Lower lobe of right lung (tissue), 2 donors: ENCODE results near the gene EVI5. TPM values are rescaled to one million over a fixed set of nuclear protein-coding genes. Genes with fewer than 3 reads are reported as not detected.

Experiments
- ATAC-seq, 2 donors: fragments of 200-7000 bp; cut with Tn5 transposase; one replicate each; pipeline ENCODE4 v1.9.1; 2020 to 2022; ENCODE audit warnings: mild to moderate bottlenecking in 2 of 2, moderate library complexity in 2 of 2
- DNase-seq: peaks from one replicate; pipeline ENCODE4 v3.0.0-alpha.2; 2020
- H3K27ac ChIP-seq: fragments of 200-600 bp; one replicate; pipeline ENCODE4 v1.8.0; 2022
- H3K27me3 ChIP-seq: fragments of 200-600 bp; one replicate; pipeline ENCODE4 v1.8.0; 2022; ENCODE audit warnings: low read depth
- H3K36me3 ChIP-seq: fragments of 200-600 bp; one replicate; pipeline ENCODE4 v1.8.0; 2022; ENCODE audit warnings: mild to moderate bottlenecking
- H3K4me1 ChIP-seq: fragments of 200-600 bp; one replicate; pipeline ENCODE4 v1.8.0; 2022
- H3K4me3 ChIP-seq: fragments of 200-600 bp; one replicate; pipeline ENCODE4 v1.8.0; 2022; ENCODE audit warnings: mild to moderate bottlenecking
- H3K9me3 ChIP-seq: fragments of 200-600 bp; one replicate; pipeline ENCODE4 v1.8.0; 2022
- intact Hi-C: fragments of 100-400 bp; cut with DNase I; formaldehyde crosslinking; loops from one replicate; pipeline ENCODE4 v1.11.0; 2022
- total RNA-seq: library from RNA; stranded (reverse); fragmentation: NEBNext Ultra II Directional; extraction: Animal tissue kit (Norgen Biotek cat#: 25700); gene quantifications from one replicate; pipeline ENCODE4 v1.2.1, GENCODE V29; 2021
- TF ChIP-seq, protein P1 (sequence below): fragments of 200-600 bp; IDR thresholded peaks from one replicate; pipeline ENCODE4 v1.8.0; 2022; ENCODE audit warnings: antibody characterized with exemption, mild to moderate bottlenecking
- donor health status: DM: no; HTN: yes; CAD: no; lungs with severe emphysema.

Gene EVI5
- total RNA-seq, 1 donor from 2014 or later = 48.5 TPM

DNA sequence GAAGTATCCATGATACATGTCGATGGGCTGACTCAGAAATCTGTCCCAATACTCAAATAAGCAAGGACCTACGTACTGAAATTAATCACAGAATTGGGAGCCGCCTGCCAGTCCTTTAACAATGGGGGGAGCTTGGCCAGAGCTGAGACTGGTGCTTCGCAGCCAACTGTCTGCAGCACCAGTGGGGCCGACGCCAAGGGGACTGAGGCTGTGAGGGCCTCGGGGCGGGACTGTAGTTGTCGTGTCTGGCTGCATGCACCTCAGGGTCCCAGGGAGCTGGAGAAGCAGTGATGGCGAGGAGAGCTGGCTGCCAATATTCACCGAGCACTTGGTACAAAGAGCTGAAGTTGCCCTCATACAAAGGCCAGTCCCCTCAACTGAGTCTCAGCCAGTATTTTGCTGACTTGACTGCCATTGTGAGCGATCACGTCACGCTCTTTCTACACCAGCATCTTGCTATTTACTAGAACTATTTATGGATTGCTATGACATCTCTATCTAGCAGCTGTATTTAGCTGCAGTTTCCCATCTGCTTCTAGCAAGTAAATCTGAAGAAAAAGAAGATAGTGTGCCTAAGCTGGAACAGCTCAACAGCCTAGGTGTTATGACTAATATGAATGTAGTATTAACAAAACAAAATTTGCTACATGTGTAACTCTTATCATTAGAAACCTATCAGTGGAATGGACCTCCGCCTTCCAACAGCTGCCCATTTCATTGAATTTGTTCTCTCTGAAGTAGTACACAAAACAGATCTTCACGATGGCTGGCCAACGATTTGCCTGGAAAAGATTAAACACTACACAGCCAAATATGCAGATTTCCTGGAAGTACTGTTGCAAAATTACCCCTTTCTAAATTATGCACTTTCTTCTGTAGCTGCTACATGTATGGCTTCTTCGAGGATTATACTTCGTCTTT lies 29.1 kb downstream of the EVI5 start:
- no peaks in the 10 kb centered on the region for H3K9me3 ChIP-seq
- intact Hi-C loops = no loop called here
- H3K36me3 ChIP-seq = no peaks in the 10 kb centered on the region
- DNase-seq = no peak
- H3K27me3 ChIP-seq = no peaks in the 10 kb centered on the region
- peak overlapping the region; percentile 64 for H3K27ac ChIP-seq
- no peak overlapping the region for H3K4me3 ChIP-seq
- TF ChIP-seq, protein P1, sequence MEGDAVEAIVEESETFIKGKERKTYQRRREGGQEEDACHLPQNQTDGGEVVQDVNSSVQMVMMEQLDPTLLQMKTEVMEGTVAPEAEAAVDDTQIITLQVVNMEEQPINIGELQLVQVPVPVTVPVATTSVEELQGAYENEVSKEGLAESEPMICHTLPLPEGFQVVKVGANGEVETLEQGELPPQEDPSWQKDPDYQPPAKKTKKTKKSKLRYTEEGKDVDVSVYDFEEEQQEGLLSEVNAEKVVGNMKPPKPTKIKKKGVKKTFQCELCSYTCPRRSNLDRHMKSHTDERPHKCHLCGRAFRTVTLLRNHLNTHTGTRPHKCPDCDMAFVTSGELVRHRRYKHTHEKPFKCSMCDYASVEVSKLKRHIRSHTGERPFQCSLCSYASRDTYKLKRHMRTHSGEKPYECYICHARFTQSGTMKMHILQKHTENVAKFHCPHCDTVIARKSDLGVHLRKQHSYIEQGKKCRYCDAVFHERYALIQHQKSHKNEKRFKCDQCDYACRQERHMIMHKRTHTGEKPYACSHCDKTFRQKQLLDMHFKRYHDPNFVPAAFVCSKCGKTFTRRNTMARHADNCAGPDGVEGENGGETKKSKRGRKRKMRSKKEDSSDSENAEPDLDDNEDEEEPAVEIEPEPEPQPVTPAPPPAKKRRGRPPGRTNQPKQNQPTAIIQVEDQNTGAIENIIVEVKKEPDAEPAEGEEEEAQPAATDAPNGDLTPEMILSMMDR = no peak
- ATAC-seq = peak; percentile 48 to 49
- H3K4me1 ChIP-seq = no peaks in the 10 kb centered on the region

DNA sequence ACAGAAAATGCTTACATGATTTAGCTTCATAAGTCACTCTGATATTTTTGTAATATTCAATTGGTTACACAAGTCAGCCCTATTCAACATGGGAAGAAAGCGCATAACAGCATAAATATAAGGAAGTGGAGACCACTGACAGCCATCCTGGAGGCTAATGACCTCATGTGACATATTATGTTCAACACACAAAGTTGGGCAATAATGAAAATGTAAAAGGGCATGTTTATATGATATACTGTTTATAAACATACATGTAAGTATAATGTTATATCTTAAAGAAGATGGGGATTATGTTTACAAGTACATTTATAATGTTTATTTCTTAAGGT lies 30.2 kb downstream of the EVI5 start:
- no peak overlapping the region for H3K27ac ChIP-seq

DNA sequence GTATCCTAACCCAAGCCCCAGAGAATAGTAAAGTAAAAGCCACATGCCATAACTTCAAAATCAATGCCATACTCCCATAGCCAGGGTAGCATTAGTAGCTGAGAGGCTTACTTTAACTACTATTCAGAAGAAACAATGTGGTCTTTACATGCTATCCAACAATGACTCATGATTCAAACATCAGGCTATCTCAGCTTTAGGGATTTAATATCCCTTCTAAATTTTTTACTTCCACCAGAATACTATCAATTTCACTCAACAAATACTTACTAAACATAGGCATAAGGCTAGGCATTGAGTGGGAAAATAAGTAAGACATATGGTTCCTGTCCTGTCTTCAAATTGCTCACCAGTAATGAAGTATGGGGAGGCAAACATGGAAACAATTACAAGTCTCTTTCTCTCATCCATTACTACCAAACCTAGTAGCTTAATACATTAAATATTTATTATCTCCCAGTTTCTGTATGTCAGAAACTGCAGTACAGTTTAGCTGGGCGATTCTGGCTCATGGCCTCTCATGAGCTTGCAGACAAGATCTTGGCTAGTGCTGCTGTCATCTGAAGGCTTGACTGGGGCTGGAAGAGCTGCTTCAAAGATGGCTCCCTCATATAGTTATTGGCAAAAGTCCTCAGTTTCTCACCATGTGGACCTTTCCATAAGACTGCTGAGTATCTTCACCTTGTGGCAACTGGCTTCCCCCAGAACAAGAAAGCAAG lies 30.7 kb downstream of the EVI5 start:
- no peak for ATAC-seq
- no peaks in the 10 kb centered on the region for H3K4me1 ChIP-seq
- intact Hi-C loops = no loop called here
- H3K4me3 ChIP-seq = no peak overlapping the region
- no peaks in the 10 kb centered on the region for H3K27me3 ChIP-seq
- DNase-seq = no peak
- no peaks in the 10 kb centered on the region for H3K36me3 ChIP-seq
- TF ChIP-seq, protein P1 = no peak
- H3K9me3 ChIP-seq = no peaks in the 10 kb centered on the region
- no peak overlapping the region for H3K27ac ChIP-seq

More for the DNA sequence above, 30.2 kb downstream of the EVI5 start:
- Histone ChIP-seq H3K27me3 (no peaks in the 10 kb centered on the region), H3K4me3 (no peak overlapping the region), H3K9me3 (no peaks in the 10 kb centered on the region), H3K4me1 (no peaks in the 10 kb centered on the region), H3K36me3 (no peaks in the 10 kb centered on the region)
- DNase-seq = no peak
- intact Hi-C loops = no loop called here
- ATAC-seq = peak in 1 of 2 donors; percentile 16
- TF ChIP-seq, protein P1 = no peak

DNA sequence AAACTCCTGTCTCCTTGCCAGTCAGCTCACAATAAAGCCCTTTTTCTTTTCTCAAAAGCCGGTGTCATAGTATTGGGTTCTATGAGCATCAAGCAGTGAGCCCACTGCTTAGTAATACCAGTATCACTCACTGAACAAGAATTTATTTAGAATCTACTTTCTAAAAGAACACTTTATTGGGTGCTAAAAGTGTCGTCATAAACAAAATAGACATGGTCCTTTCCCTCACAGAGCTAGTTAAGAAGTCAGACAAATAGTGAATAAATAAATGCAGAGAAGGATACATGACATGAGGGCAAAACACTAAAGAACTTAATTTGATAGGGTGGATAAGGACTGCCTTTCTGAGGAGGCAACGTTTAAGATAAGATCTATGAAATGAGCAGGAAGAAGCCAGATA lies 32.2 kb downstream of the EVI5 start:
- Histone ChIP-seq H3K36me3 (no peaks in the 10 kb centered on the region), H3K4me3 (no peak overlapping the region), H3K4me1 (peaks cover 5% of the 10 kb centered on the region), H3K27me3 (no peaks in the 10 kb centered on the region), H3K9me3 (no peaks in the 10 kb centered on the region), H3K27ac (no peak overlapping the region)
- DNase-seq (no peak), ATAC-seq (no peak)
- TF ChIP-seq, protein P1 = no peak
- intact Hi-C loops = no loop called here

DNA sequence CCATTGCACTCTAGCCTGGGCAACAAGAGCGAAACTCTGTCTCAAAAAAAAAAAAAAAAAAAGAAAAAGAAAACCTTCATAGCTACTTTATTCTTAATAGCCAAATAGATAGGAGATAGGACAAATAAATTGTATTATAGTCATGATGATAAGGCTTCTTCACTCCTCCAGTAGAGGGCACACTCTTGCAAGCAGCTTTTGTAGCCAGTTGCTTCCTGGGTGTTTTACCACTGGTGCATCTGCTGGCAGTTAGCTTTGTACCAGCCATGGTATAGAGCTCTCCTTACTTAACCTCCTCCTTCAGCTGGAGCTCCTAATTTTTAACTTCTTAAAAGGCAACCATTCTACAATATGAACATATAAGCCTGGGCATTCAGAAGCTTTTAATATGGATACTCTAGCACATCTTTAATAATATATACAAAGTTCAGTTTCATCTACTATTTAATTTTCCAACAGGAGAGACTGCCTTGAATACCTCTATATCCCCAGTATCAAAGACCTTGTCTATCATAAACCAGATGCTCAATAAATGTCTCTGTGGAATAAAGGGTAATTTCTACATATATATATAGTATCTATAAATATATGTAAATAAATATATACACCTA lies 35.8 kb downstream of the EVI5 start:
- peaks cover 9% of the 10 kb centered on the region for H3K4me1 ChIP-seq
- H3K27me3 ChIP-seq = no peaks in the 10 kb centered on the region
- TF ChIP-seq, protein P1 = peak; percentile 64
- no peak overlapping the region for H3K27ac ChIP-seq
- peak; percentile 81 to 82 for ATAC-seq
- intact Hi-C loops = no loop called here
- no peaks in the 10 kb centered on the region for H3K9me3 ChIP-seq
- H3K36me3 ChIP-seq = no peaks in the 10 kb centered on the region
- no peak overlapping the region for H3K4me3 ChIP-seq
- DNase-seq = no peak
